GM12872 (cell line): ENCODE data around the gene NUTF2.

Experiments used
- CTCF ChIP-seq: IDR thresholded peaks from 3 replicates; pipeline ENCODE4 v1.5.1; 2011; ENCODE audit warnings: low read depth, mild to moderate bottlenecking, low read length, moderate library complexity; ENCODE audit not compliant: insufficient read depth

NUTF2 gene

GRCh38 chr16:67884684-67885083 lies 38.0 kb downstream of the NUTF2 start, which contains the start of gene NRN1L:
TSS of gene NRN1L (plus strand) at chr16:67884885. CDS start at chr16:67884904, 19 bp downstream.
- TF ChIP-seq CTCF: no peak

- TF ChIP-seq CTCF: no peak
These were observed 38.8 kb downstream of the NUTF2 start for GRCh38 chr16:67885545-67885944.

GRCh38 chr16:67885976-67886375 lies 39.2 kb downstream of the NUTF2 start:
- TF ChIP-seq CTCF: no peak

- TF ChIP-seq CTCF: no peak
These were observed 39.7 kb downstream of the NUTF2 start for GRCh38 chr16:67886387-67886786.

GRCh38 chr16:67888331-67888730 lies 41.6 kb downstream of the NUTF2 start:
- TF ChIP-seq CTCF: no peak

GRCh38 chr16:67892375-67892774 lies 45.6 kb downstream of the NUTF2 start:
- TF ChIP-seq CTCF: no peak

GRCh38 chr16:67892899-67893742 lies 46.4 kb downstream of the NUTF2 start, which contains the start of gene PSKH1:
TSS of gene PSKH1 (plus strand) at chr16:67893254. CDS start at chr16:67908750, 15,496 bp downstream.
- TF ChIP-seq CTCF: no peak
